Fibroblast of the aortic adventitia (primary cell): ENCODE results near the gene PLCB3. TPM values are rescaled to one million over a fixed set of nuclear protein-coding genes. Genes with fewer than 3 reads are reported as not detected.

Experiments
- DNase-seq: peaks from one replicate; pipeline ENCODE4 v3.0.0-alpha.2; 2010; ENCODE audit warnings: low read depth
- H3K4me3 ChIP-seq: 2 replicates; pipeline ENCODE4 v1.5.1; 2011; ENCODE audit warnings: low read depth, mild to moderate bottlenecking, control low read depth, low read length, moderate library complexity
- total RNA-seq: library from RNA; depleted of rRNA; stranded (reverse); fragments of >200 nt; gene quantifications from 2 replicates; pipeline ENCODE4 v1.2.3, GENCODE V29; 2012; ENCODE audit warnings: low replicate concordance
- TF ChIP-seq, protein P1 (sequence below): IDR thresholded peaks from 2 replicates; pipeline ENCODE4 v1.5.1; 2011; ENCODE audit warnings: mild to moderate bottlenecking, low read length, control low read depth, inconsistent platforms; ENCODE audit not compliant: insufficient read depth

Gene PLCB3
- total RNA-seq, 1 donor, result 47.5 TPM

DNA sequence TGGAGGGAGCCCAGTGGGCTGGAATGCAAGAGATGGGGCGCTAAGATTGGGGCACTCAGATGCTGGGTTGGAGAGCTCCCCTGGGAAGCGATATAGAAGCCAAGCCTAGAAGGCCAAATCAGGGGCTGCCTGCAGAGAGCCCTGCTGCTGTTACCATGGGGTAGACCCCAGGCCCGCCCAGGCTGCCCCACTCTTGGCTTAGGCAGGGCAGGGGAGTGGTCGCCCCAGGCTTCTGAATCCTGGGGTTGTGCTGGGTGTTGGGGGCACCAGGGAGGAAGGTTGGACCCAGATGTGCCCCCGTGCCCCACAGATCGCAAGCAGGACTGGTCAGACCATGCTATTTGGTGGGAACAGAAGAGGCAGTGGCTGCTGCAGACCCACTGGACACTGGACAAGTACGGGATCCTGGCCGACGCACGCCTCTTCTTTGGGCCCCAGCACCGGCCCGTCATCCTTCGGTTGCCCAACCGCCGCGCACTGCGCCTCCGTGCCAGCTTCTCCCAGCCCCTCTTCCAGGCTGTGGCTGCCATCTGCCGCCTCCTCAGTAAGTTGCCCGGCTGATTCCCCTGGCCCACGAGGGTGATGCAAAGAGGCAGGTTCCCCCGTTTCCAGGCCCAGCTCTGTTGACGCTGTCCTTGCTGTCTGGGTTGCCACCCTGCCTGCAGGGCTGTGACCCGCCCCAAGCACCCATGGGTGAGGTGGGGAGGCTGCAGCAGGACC is 40.9 kb upstream of the PLCB3 start:
- no peak for DNase-seq
- TF ChIP-seq, protein P1, sequence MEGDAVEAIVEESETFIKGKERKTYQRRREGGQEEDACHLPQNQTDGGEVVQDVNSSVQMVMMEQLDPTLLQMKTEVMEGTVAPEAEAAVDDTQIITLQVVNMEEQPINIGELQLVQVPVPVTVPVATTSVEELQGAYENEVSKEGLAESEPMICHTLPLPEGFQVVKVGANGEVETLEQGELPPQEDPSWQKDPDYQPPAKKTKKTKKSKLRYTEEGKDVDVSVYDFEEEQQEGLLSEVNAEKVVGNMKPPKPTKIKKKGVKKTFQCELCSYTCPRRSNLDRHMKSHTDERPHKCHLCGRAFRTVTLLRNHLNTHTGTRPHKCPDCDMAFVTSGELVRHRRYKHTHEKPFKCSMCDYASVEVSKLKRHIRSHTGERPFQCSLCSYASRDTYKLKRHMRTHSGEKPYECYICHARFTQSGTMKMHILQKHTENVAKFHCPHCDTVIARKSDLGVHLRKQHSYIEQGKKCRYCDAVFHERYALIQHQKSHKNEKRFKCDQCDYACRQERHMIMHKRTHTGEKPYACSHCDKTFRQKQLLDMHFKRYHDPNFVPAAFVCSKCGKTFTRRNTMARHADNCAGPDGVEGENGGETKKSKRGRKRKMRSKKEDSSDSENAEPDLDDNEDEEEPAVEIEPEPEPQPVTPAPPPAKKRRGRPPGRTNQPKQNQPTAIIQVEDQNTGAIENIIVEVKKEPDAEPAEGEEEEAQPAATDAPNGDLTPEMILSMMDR, result no peak
- no peak overlapping the region for H3K4me3 ChIP-seq

DNA sequence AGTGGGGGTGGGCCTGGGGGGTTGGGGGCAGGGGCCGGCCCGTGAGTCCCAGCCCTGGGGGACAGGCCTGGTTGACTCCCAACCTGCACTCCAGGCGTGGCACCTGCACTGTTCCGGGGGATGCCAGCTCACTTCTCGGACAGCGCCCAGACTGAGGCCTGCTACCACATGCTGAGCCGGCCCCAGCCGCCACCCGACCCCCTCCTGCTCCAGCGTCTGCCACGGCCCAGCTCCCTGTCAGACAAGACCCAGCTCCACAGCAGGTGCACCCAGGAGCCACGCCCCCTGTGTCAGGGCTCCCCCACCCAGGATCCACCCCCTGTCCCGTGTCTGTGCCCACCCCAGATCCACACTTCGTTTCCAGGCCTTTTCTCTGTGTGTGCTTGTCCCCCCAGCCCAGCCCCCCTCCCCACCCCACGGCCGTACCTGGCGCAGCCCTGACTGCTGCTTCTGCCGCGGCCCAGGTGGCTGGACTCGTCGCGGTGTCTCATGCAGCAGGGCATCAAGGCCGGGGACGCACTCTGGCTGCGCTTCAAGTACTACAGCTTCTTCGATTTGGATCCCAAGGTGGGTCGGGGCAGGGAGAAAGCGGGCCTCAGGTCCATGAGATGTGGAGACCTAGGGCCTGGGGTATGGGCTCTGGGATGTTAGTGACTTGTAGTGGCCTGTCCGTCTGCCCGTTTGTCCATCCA is 40.0 kb upstream of the PLCB3 start:
- no peak overlapping the region for H3K4me3 ChIP-seq
- DNase-seq, result no peak
- TF ChIP-seq, protein P1, result no peak

DNA sequence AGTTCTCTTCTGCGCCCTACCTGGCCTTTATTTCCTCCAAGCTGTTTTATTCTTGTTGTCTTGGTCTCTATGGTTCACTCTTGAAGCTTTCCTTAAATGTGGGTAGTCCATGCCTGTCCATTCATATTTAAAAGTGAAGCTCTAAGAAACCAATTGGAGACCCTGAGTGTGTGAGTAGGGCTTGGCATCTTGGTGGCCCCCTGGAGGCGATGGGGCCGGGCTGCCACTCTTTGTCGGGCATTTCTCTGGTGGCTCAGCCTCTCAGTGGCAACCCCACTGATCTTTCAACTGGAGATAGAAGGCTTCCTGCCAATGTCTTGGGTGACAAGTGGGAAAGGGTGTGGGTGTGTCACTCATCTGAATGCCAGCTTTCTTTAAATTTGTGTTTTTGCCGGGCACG is 34.5 kb upstream of the PLCB3 start:
- DNase-seq, result no peak
- no peak overlapping the region for H3K4me3 ChIP-seq
- TF ChIP-seq, protein P1, result no peak

DNA sequence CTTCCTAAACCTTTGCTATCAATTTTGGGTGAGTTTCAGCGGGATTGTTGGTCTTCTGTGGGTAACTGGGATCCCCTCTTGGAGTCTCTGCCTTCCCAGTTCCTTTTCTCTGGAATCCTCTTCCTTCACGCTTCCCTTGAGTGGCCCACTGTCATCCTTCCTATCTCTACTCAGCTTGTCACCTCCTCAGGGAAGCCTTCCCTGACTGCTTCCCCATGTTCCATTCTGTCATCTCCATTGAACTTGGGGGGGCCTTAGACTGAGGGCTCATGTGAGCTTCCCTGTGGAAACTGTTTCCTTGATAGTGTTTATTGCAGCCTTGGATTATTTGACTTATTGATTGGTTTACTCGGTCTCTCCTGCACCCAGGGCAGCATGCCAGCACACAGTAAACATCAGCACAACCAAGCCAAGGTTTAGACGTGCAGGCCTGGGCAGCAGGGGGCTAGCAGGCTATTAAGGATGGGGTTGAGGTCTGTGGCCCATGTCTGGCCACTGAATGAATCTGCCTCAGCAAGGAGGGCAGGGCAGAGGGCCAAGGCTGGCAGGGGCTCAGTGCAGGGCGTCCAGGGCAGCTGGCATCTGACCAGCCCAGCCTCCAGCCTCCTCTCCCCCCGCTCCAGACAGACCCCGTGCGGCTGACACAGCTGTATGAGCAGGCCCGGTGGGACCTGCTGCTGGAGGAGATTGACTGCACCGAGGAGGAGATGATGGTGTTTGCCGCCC is 32.5 kb upstream of the PLCB3 start:
- TF ChIP-seq, protein P1, result no peak
- DNase-seq, result no peak
- no peak overlapping the region for H3K4me3 ChIP-seq

DNA sequence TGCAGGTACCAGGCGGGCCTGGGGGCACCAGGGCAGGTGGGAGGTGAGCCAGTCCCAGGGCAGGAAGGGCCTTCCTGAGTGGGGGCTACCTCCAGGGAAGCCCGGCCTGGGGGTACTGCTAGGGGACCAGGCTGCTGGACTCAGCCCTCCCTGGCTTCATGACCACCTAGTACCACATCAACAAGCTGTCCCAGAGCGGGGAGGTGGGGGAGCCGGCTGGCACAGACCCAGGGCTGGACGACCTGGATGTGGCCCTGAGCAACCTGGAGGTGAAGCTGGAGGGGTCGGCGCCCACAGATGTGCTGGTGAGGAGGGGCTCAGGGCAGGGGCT is 32.0 kb upstream of the PLCB3 start:
- TF ChIP-seq, protein P1, result no peak
- no peak overlapping the region for H3K4me3 ChIP-seq
- no peak for DNase-seq

DNA sequence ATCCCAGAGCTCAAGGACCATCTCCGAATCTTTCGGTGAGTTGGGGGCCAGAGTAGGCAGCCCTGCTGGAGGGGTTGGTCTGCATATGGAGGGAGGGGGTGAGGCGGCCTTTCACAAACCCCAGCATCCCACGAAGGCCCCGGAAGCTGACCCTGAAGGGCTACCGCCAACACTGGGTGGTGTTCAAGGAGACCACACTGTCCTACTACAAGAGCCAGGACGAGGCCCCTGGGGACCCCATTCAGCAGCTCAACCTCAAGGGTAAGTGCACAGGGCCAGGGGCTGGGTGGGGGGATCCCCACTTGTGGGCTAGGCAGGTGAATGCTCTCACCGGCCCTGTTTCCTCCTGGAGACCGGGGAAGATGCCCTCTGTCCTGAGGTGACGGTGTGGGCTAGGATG is 31.6 kb upstream of the PLCB3 start:
- no peak for DNase-seq
- TF ChIP-seq, protein P1, result no peak
- H3K4me3 ChIP-seq, result no peak overlapping the region
